Erythroblast (primary cell): ENCODE measurements around the gene MRPS16.

Experiments used
- GATA1 ChIP-seq: IDR thresholded peaks from 2 replicates; pipeline ENCODE4 v1.6.1; 2011; ENCODE audit warnings: low read depth, mild to moderate bottlenecking, control low read depth, low read length, moderate library complexity
- POLR2A ChIP-seq: IDR thresholded peaks from 2 replicates; pipeline ENCODE4 v1.6.1; 2011; ENCODE audit warnings: mild to moderate bottlenecking, low read length

DNA sequence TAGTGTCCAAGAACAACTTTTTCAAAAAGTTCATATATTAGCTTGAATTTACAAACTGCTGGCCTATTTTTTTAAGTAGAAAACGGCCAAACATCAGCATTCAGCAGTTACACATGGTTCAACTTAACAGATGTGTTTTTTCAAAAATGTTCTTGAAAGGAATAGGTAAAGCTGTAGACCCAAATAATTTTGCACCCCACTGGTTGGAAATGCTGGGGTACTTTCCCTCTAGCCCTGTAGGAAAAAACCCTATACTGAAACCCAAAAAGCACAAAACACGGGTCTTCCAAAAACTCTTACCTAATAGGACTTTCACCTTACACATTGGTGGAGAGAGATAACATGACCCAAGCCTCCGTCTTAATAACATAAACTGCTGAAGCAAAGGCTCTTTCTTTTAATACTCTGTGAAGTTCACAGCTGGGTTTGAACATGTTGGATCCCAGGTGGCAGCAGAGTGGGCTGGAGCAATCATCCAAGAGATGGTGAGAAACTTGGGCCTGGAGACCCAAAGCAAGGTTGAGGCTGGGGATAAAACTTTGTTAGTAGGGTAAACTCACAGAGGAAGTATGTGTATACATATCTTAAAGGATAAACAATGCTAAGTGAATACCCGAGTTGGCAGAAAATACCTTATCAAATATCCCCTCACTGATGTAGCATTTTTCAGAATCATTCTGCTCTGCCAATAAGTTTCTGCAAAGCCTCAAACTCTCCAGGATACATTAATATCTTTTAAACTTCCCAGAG, 4.8 kb downstream of the MRPS16 start:
- TF ChIP-seq POLR2A: no peak
- TF ChIP-seq GATA1: no peak
